Cardiac muscle cell (in vitro differentiated cells and primary cell): Measurements from ENCODE around the gene PKNOX2. TPM values are rescaled to one million over a fixed set of nuclear protein-coding genes. Genes with fewer than 3 reads are reported as not detected.

Experiments
- DNase-seq, 2 donors: peaks; one replicate each; pipeline versions ENCODE4 v3.0.0 to v3.0.0-alpha.2; 2010 to 2017; ENCODE audit warnings: low read depth in 1 of 2, low spot score in 1 of 2
- H3K27ac ChIP-seq: fragments of 200-600 bp; sonication (generic); 2 replicates; pipeline ENCODE4 v1.5.1; 2016
- H3K27me3 ChIP-seq: fragments of 200-600 bp; sonication (generic); 2 replicates; pipeline ENCODE4 v1.6.0; 2016; ENCODE audit warnings: control low read depth
- H3K36me3 ChIP-seq: fragments of 200-600 bp; sonication (generic); 2 replicates; pipeline ENCODE4 v1.5.1; 2016; ENCODE audit warnings: control low read depth
- H3K4me1 ChIP-seq: fragments of 200-600 bp; sonication (generic); 2 replicates; pipeline ENCODE4 v1.8.1; 2017; ENCODE audit warnings: low read depth, mild to moderate bottlenecking, mixed run types
- H3K4me3 ChIP-seq: fragments of 200-600 bp; sonication (generic); 2 replicates; pipeline ENCODE4 v1.5.1; 2016; ENCODE audit warnings: mild to moderate bottlenecking
- H3K9me3 ChIP-seq: fragments of 200-600 bp; sonication (generic); 2 replicates; pipeline ENCODE4 v1.5.1; 2017; ENCODE audit warnings: low read depth, mild to moderate bottlenecking, control low read depth
- polyA plus RNA-seq: library from polyadenylated mRNA; unstranded; fragments of >200 nt; fragmentation: Nextera tagmentation; extraction: Ambion mirVana; gene quantifications from 2 replicates; pipeline ENCODE4 v1.2.1, GENCODE V29; 2016
- total RNA-seq: library from RNA; depleted of rRNA; stranded (reverse); fragments of >200 nt; gene quantifications from 2 replicates; pipeline ENCODE4 v1.2.3, GENCODE V29; 2016
- TF ChIP-seq, protein P1 (sequence below): IDR thresholded peaks from 2 replicates; pipeline ENCODE4 v1.5.1; 2012; ENCODE audit warnings: low read depth, mild to moderate bottlenecking, low read length

PKNOX2 gene
- total and polyA plus RNA-seq, 2 experiments from 2014 or later: 2.1 to 6.1 TPM

DNA sequence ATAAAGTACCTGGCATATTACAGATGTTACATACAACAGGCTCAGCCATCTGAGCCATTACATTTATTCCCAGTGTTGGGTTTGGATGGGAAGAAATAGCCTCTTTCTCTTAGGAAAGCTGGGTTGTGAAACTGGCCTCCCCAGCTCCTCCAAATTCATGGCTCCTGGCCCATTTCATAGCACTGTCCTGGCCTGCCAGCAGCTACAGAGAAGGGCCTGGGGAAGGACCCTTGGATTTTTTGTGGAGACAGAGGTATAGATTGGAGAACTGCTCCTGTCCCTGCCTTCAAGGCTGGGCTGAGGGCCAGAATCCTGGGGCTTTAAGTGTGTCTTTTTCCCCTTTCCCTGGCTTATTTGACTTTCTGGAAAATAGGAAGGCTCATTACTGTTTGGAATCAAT is 18.0 kb downstream of the PKNOX2 start:
- TF ChIP-seq, protein P1, sequence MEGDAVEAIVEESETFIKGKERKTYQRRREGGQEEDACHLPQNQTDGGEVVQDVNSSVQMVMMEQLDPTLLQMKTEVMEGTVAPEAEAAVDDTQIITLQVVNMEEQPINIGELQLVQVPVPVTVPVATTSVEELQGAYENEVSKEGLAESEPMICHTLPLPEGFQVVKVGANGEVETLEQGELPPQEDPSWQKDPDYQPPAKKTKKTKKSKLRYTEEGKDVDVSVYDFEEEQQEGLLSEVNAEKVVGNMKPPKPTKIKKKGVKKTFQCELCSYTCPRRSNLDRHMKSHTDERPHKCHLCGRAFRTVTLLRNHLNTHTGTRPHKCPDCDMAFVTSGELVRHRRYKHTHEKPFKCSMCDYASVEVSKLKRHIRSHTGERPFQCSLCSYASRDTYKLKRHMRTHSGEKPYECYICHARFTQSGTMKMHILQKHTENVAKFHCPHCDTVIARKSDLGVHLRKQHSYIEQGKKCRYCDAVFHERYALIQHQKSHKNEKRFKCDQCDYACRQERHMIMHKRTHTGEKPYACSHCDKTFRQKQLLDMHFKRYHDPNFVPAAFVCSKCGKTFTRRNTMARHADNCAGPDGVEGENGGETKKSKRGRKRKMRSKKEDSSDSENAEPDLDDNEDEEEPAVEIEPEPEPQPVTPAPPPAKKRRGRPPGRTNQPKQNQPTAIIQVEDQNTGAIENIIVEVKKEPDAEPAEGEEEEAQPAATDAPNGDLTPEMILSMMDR: no peak
- no peak overlapping the region for H3K27ac ChIP-seq
- H3K36me3 ChIP-seq: no peaks in the 10 kb centered on the region
- no peak for DNase-seq
- H3K4me3 ChIP-seq: no peak overlapping the region
- H3K27me3 ChIP-seq: no peaks in the 10 kb centered on the region
- H3K9me3 ChIP-seq: no peaks in the 10 kb centered on the region
- peaks cover 6% of the 10 kb centered on the region for H3K4me1 ChIP-seq

DNA sequence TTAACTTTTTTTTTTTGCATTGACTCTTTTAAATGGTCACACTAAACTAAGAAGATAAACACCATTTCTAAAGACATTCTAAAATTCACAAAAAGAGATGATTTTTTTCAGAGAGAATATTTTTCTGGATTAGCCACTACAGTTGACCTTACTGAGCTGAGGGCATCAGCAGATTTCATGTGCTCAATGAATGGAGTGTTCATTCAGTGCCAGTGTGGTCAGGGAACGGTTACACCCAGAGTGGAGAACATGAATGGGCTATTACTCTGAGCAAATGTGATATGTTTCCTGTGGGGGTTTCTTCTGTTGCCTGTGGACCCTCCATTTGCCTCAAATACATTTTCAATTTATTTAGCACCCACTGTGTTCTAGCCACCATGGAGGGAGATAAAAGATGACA is 19.1 kb downstream of the PKNOX2 start:
- no peaks in the 10 kb centered on the region for H3K27me3 ChIP-seq
- H3K4me3 ChIP-seq: no peak overlapping the region
- TF ChIP-seq, protein P1: no peak
- no peak overlapping the region for H3K27ac ChIP-seq
- no peaks in the 10 kb centered on the region for H3K9me3 ChIP-seq
- H3K4me1 ChIP-seq: peaks cover 6% of the 10 kb centered on the region
- H3K36me3 ChIP-seq: no peaks in the 10 kb centered on the region
- no peak for DNase-seq

DNA sequence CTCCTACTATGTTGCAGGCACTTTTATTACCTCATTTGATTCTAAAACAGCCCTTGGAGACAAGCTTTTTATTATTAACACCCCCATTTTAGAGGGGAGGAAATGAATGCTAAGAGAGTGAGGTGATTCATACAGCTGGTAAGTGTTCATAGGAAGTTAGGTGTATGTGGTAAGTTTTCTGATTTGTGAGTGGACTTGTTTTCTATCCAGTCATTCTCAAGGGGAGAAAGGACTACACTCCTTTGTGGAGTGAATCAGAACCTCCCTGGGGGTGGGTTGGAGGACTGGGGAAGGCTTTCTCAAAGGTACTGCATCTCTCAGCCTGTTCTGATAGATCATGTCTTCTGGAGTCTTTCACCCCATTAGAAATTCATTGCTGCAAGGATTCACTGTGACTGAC is 23.5 kb downstream of the PKNOX2 start:
- H3K9me3 ChIP-seq: no peaks in the 10 kb centered on the region
- H3K27me3 ChIP-seq: no peaks in the 10 kb centered on the region
- DNase-seq: no peak
- no peaks in the 10 kb centered on the region for H3K36me3 ChIP-seq
- H3K4me1 ChIP-seq: no peaks in the 10 kb centered on the region
- TF ChIP-seq, protein P1: no peak
- H3K27ac ChIP-seq: no peak overlapping the region
- no peak overlapping the region for H3K4me3 ChIP-seq

DNA sequence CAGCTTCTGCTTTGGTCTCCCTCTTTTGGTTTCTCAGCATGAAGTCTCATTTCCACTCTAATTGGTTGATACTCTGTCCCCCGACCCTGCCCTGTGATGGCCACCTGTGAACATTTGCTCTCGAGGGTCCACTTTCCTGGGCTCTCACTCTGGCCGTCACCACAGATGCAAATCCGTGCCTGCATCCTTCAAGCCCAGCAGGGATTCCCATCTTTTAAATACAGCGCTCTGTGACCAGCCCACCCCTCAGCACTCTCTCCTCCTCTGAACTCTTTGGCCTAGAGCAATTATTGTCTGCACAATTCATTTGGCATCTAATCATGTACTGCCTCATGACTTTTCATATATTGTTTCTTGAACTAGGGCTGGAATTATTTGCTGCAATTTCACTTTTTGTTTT is 26.0 kb downstream of the PKNOX2 start:
- H3K4me1 ChIP-seq: no peaks in the 10 kb centered on the region
- TF ChIP-seq, protein P1: no peak
- no peak overlapping the region for H3K27ac ChIP-seq
- no peak for DNase-seq
- no peaks in the 10 kb centered on the region for H3K27me3 ChIP-seq
- no peaks in the 10 kb centered on the region for H3K9me3 ChIP-seq
- H3K4me3 ChIP-seq: no peak overlapping the region
- no peaks in the 10 kb centered on the region for H3K36me3 ChIP-seq

DNA sequence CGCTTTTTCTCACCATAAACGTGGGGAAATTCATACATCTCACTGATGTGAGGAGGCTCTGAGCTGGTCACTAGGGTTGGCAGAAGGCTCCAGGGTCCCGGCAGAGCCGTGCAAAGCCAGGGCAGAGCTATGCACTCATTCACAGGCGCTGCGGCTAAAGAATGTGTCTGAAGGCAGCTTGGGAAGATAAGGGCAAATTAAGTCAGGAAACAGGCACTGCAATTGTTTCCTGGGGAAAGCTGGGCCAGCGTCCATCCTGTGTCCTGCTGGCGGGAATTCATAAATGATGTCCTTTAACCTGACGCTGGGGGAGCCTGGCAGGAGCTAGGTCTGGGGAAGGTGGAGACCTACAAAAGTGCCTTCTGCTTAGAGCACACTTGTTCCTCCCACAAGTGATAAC is 27.6 kb downstream of the PKNOX2 start:
- Histone ChIP-seq H3K27ac (no peak overlapping the region), H3K4me1 (no peaks in the 10 kb centered on the region), H3K36me3 (no peaks in the 10 kb centered on the region), H3K4me3 (no peak overlapping the region), H3K27me3 (no peaks in the 10 kb centered on the region), H3K9me3 (no peaks in the 10 kb centered on the region)
- TF ChIP-seq, protein P1: no peak
- DNase-seq: peak; percentile 72 to 73
